8988T (cell line): ENCODE measurements around the gene TMEM132A.

Experiments
- DNase-seq: peaks from one replicate; pipeline ENCODE4 v3.0.0; 2011

Gene TMEM132A

GRCh38 chr11:60939855-60940254 is 15.6 kb downstream of the TMEM132A start:
- no peak for DNase-seq

GRCh38 chr11:60941371-60942119 is 17.3 kb downstream of the TMEM132A start:
- no peak for DNase-seq

GRCh38 chr11:60942219-60942618 is 18.0 kb downstream of the TMEM132A start:
- DNase-seq = no peak

- no peak for DNase-seq
These were observed 18.8 kb downstream of the TMEM132A start for GRCh38 chr11:60942970-60943565.

- no peak for DNase-seq
These were observed 20.4 kb downstream of the TMEM132A start for GRCh38 chr11:60944490-60945294.

GRCh38 chr11:60945295-60945667 is 21.0 kb downstream of the TMEM132A start:
- no peak for DNase-seq

GRCh38 chr11:60946601-60947264 is 22.5 kb downstream of the TMEM132A start:
- DNase-seq = no peak

GRCh38 chr11:60947700-60948099 is 23.4 kb downstream of the TMEM132A start:
- no peak for DNase-seq

- no peak for DNase-seq
These were observed 24.0 kb downstream of the TMEM132A start for GRCh38 chr11:60948250-60948649.

- no peak for DNase-seq
These were observed 25.8 kb downstream of the TMEM132A start for GRCh38 chr11:60950024-60950423.

- DNase-seq = no peak
These were observed 26.8 kb downstream of the TMEM132A start for GRCh38 chr11:60950933-60951605.

GRCh38 chr11:60951606-60951903 is 27.3 kb downstream of the TMEM132A start:
- no peak for DNase-seq

- no peak for DNase-seq
These were observed 27.9 kb downstream of the TMEM132A start, which contains the start of gene SLC15A3 for GRCh38 chr11:60951904-60952741. Gene SLC15A3 (minus strand): TSS chr11:60952176. CDS start chr11:60951551, 625 bp downstream.

- no peak for DNase-seq
These were observed 28.5 kb downstream of the TMEM132A start for GRCh38 chr11:60952742-60953170.

- DNase-seq = no peak
These were observed 29.5 kb downstream of the TMEM132A start for GRCh38 chr11:60953781-60954180.

- no peak for DNase-seq
These were observed 30.2 kb downstream of the TMEM132A start for GRCh38 chr11:60954421-60954820.

GRCh38 chr11:60955571-60955970 is 31.3 kb downstream of the TMEM132A start:
- no peak for DNase-seq

GRCh38 chr11:60957188-60957587 is 32.9 kb downstream of the TMEM132A start:
- no peak for DNase-seq

GRCh38 chr11:60959431-60959830 is 35.2 kb downstream of the TMEM132A start:
- no peak for DNase-seq

- DNase-seq = no peak
These were observed 36.1 kb downstream of the TMEM132A start for GRCh38 chr11:60960405-60960804.

- DNase-seq = no peak
These were observed 40.5 kb downstream of the TMEM132A start for GRCh38 chr11:60964801-60965200.

GRCh38 chr11:60966890-60967289 is 42.6 kb downstream of the TMEM132A start:
- no peak for DNase-seq
